Mesenteric fat pad (tissue), 1 donor: ENCODE results near the gene BMS1. TPM values are rescaled to one million over a fixed set of nuclear protein-coding genes. Genes with fewer than 3 reads are reported as not detected.

ENCODE experiments used
- total RNA-seq: library from RNA; stranded (reverse); fragmentation: NEBNext Ultra II Directional; extraction: Animal tissue kit (Norgen Biotek cat#: 25700); gene quantifications from one replicate; pipeline ENCODE4 v1.2.1, GENCODE V29; 2021
- donor health status: DM: yes; HTN: yes; CAD: no.

BMS1 gene
- total RNA-seq, 1 donor from 2014 or later, result 13.7 TPM

Other genes with a start within 250 kb of the BMS1 start
- gene ZNF33B, start 144.2 kb upstream of the BMS1 start, total RNA-seq, result 8.5 TPM